Fibroblast of pulmonary artery (primary cell): Measurements from ENCODE around the gene PIGQ.

Source experiments
- DNase-seq: peaks from one replicate; pipeline ENCODE4 v3.0.0-alpha.2; 2010; ENCODE audit warnings: low read depth
- H3K4me3 ChIP-seq: replicated peaks from 2 replicates; pipeline ENCODE4 v1.5.1; 2011; ENCODE audit warnings: low read depth, mild to moderate bottlenecking, control low read depth, low read length, moderate library complexity
- TF ChIP-seq, protein P1 (sequence below): IDR thresholded peaks from 2 replicates; pipeline ENCODE4 v1.5.1; 2011; ENCODE audit warnings: mild to moderate bottlenecking, control low read depth, low read length, inconsistent platforms; ENCODE audit errors: missing control alignments

Gene PIGQ

GRCh38 chr16:557463-558297 lies 12.1 kb upstream of the PIGQ start:
- no peak overlapping the region for H3K4me3 ChIP-seq
- TF ChIP-seq, protein P1, sequence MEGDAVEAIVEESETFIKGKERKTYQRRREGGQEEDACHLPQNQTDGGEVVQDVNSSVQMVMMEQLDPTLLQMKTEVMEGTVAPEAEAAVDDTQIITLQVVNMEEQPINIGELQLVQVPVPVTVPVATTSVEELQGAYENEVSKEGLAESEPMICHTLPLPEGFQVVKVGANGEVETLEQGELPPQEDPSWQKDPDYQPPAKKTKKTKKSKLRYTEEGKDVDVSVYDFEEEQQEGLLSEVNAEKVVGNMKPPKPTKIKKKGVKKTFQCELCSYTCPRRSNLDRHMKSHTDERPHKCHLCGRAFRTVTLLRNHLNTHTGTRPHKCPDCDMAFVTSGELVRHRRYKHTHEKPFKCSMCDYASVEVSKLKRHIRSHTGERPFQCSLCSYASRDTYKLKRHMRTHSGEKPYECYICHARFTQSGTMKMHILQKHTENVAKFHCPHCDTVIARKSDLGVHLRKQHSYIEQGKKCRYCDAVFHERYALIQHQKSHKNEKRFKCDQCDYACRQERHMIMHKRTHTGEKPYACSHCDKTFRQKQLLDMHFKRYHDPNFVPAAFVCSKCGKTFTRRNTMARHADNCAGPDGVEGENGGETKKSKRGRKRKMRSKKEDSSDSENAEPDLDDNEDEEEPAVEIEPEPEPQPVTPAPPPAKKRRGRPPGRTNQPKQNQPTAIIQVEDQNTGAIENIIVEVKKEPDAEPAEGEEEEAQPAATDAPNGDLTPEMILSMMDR = no peak

GRCh38 chr16:558298-559020 lies 11.3 kb upstream of the PIGQ start:
- no peak for DNase-seq
- no peak overlapping the region for H3K4me3 ChIP-seq
- TF ChIP-seq, protein P1 = no peak

More at GRCh38 chr16:557463-558297, 12.1 kb upstream of the PIGQ start:
- no peak for DNase-seq

DNA sequence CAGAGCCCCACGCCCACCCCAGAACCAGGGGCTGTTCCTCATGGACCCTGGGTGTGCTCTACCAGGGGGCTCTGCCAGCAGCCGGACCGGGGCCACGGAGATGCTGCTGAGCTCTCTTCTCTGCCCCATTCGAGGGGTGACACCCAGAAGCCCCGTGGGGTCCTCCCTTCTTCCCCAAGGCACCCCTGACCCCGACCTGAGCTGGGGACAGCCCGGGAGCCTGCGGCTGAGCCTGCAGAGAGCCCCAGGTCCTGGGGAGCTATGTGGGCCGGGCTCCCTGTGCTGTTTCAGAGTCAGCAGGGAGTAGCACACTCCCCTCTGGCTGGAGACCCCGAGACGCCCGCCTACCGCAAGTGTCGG lies 10.8 kb upstream of the PIGQ start:
- no peak overlapping the region for H3K4me3 ChIP-seq
- no peak for DNase-seq
- TF ChIP-seq, protein P1 = no peak

DNA sequence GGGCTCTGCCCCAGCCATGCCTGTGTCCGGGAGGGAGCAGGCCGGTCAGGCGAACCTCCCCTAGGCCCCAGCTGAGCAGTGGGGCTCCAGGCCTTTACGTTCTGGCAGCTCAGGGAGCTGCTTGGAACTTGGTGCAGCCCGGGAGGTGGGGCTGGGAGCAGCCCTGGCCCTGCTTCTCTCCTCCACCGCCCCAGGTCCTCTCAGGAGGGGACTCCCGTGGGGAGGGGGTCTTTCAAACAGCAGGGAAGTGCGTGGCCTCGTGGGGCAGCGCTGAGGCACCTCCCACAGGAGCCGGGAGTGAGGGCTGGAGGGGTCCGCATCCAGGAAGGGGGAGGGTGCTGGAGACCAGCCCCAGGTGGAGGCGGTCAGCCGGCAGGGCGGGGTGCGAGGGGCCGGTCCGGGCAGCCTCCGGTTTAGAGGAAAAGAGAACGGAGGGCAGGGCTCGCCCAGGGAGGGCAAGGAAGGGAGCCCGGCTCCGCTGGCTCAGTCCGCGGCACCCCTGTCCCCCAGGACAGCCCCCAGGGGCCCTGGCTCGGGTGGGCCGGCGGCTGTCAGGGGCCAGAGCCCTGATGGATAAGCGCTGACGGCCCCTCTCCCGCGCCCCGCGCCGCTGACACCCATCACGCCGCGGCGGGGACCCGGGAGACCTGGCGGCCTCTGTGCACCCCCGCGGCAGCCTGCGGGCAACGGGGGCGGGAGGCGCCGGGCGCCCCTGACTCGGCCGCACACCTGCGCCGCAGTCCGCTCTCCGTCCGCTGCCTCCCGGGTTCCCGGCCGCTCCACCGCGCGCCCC lies 10.2 kb upstream of the PIGQ start:
- TF ChIP-seq, protein P1 = no peak
- DNase-seq = no peak
- no peak overlapping the region for H3K4me3 ChIP-seq

GRCh38 chr16:560204-560700 lies 9.5 kb upstream of the PIGQ start, which contains the start of gene PRR35:
PRR35 (plus strand) TSS chr16:560394; CDS start chr16:563295, 2,901 bp downstream.
- TF ChIP-seq, protein P1 = no peak
- no peak within 1 kb of the TSS for H3K4me3 ChIP-seq
- DNase-seq = no peak

DNA sequence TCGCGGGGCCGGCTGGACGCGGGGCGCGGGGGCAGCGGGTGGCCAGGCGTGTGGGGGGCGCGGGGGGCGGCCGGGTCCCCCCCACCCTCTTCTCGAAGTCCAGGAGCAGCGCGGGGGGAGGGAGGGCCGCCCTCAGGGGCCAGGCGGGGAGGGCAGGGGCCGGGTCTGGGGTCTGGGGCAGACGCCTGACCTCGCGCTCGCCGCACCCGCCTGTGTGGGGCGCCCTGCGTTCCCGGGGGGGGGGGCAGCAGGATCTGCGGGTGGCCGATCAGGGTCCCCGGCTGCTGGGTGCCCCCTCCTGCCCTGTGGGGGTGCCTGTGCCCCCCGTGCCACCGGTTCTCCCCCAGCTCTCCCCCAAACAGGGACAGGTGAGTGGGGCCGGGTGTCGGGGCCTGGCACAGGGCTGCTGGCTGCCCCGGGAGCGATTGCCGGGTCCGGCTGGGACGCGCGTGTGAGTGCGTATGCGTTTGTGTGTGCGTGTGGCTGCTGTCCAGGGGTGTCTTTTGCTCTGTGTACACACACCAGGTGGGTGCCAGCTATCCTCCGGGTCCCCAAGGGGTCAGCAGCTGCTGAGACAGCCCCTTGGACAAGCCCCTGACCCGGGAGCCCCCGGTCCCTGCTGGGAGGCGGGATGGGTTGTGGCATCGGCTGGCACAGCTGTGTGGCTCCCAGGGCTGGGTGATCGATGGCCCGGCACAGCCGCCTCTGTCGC lies 8.9 kb upstream of the PIGQ start:
- TF ChIP-seq, protein P1 = no peak
- H3K4me3 ChIP-seq = no peak overlapping the region
- no peak for DNase-seq
